H9 (cell line): ENCODE measurements around the gene FRAS1. TPM values are rescaled to one million over a fixed set of nuclear protein-coding genes. Genes with fewer than 3 reads are reported as not detected.

Experiments used
- DNase-seq: peaks from one replicate; pipeline ENCODE4 v3.0.0-alpha.2; 2017
- H2AFZ ChIP-seq: one replicate; pipeline ENCODE4 v1.6.1; 2013; ENCODE audit warnings: mild to moderate bottlenecking, low read length, control low read depth, moderate library complexity
- H2AK5ac ChIP-seq: 2 replicates; pipeline ENCODE4 v1.6.1; 2013; ENCODE audit warnings: low read length, control low read depth, mixed read lengths; ENCODE audit not compliant: insufficient read length
- H2BK120ac ChIP-seq: one replicate; pipeline ENCODE4 v1.6.1; 2013; ENCODE audit warnings: low read depth, mild to moderate bottlenecking, low read length, control low read depth, inconsistent platforms; ENCODE audit not compliant: poor library complexity, severe bottlenecking
- H2BK12ac ChIP-seq: 2 replicates; pipeline ENCODE4 v1.6.1; 2013; ENCODE audit warnings: low read length, control low read depth, mixed read lengths, low read depth; ENCODE audit not compliant: insufficient read length
- H2BK15ac ChIP-seq: 2 replicates; pipeline ENCODE4 v1.6.1; 2013; ENCODE audit warnings: low read depth, low read length, control low read depth
- H2BK20ac ChIP-seq: one replicate; pipeline ENCODE4 v1.6.1; 2013; ENCODE audit warnings: low read depth, mild to moderate bottlenecking, low read length, control low read depth, inconsistent platforms; ENCODE audit not compliant: poor library complexity, severe bottlenecking
- H2BK5ac ChIP-seq: 2 replicates; pipeline ENCODE4 v1.6.1; 2013; ENCODE audit warnings: low read length, control low read depth, mixed read lengths; ENCODE audit not compliant: insufficient read length
- H3K14ac ChIP-seq: 2 replicates; pipeline ENCODE4 v1.6.1; 2013; ENCODE audit warnings: low read length, control low read depth; ENCODE audit not compliant: insufficient read depth
- H3K18ac ChIP-seq: 2 replicates; pipeline ENCODE4 v1.6.1; 2013; ENCODE audit warnings: low read depth, mild to moderate bottlenecking, mixed read lengths, low read length, control low read depth; ENCODE audit not compliant: insufficient read length
- H3K23ac ChIP-seq: 2 replicates; pipeline ENCODE4 v1.6.1; 2013; ENCODE audit warnings: low read length, control low read depth, mixed read lengths, low read depth; ENCODE audit not compliant: insufficient read length
- H3K23me2 ChIP-seq: 2 replicates; pipeline ENCODE4 v1.6.1; 2013; ENCODE audit warnings: low read depth, mild to moderate bottlenecking, mixed read lengths, low read length, control low read depth; ENCODE audit not compliant: insufficient read length, poor library complexity, severe bottlenecking
- H3K27ac ChIP-seq: 2 replicates; pipeline ENCODE4 v1.5.1; 2013; ENCODE audit warnings: low read length, control low read depth, mixed read lengths, low read depth; ENCODE audit not compliant: insufficient read length
- H3K27me3 ChIP-seq: 2 replicates; pipeline ENCODE4 v1.6.1; 2013; ENCODE audit warnings: low read length, control low read depth, inconsistent platforms; ENCODE audit not compliant: insufficient read depth
- H3K4ac ChIP-seq: 2 replicates; pipeline ENCODE4 v1.6.1; 2013; ENCODE audit warnings: low read depth, mild to moderate bottlenecking, control low read depth, inconsistent platforms, low read length, moderate library complexity
- H3K4me1 ChIP-seq: 2 replicates; pipeline ENCODE4 v1.6.1; 2013; ENCODE audit warnings: low read length, control low read depth, inconsistent platforms; ENCODE audit not compliant: insufficient read depth
- H3K4me2 ChIP-seq: 2 replicates; pipeline ENCODE4 v1.6.1; 2013; ENCODE audit warnings: low read length, control low read depth, mixed read lengths; ENCODE audit not compliant: insufficient read length, insufficient read depth
- H3K56ac ChIP-seq: 2 replicates; pipeline ENCODE4 v1.6.1; 2013; ENCODE audit warnings: low read depth, mild to moderate bottlenecking, mixed read lengths, low read length, control low read depth; ENCODE audit not compliant: insufficient read length
- H3K79me1 ChIP-seq: 2 replicates; pipeline ENCODE4 v1.6.1; 2013; ENCODE audit warnings: low read depth, mild to moderate bottlenecking, moderate library complexity, low read length, control low read depth, inconsistent platforms; ENCODE audit not compliant: insufficient read depth, poor library complexity, severe bottlenecking
- H3K79me2 ChIP-seq: 2 replicates; pipeline ENCODE4 v1.6.1; 2013; ENCODE audit warnings: low read length, control low read depth, inconsistent platforms; ENCODE audit not compliant: insufficient read depth
- H3K9ac ChIP-seq: 2 replicates; pipeline ENCODE4 v1.6.1; 2013; ENCODE audit warnings: low read length, control low read depth, mixed read lengths; ENCODE audit not compliant: insufficient read length; ENCODE audit errors: extremely low read depth
- H3K9me3 ChIP-seq: one replicate; pipeline ENCODE4 v1.6.1; 2013; ENCODE audit warnings: low read depth, low read length, inconsistent platforms; ENCODE audit not compliant: control insufficient read depth
- H3T11ph ChIP-seq: one replicate; pipeline ENCODE4 v1.6.1; 2013; ENCODE audit warnings: mild to moderate bottlenecking, low read length, control low read depth, inconsistent platforms
- H4K20me1 ChIP-seq: one replicate; pipeline ENCODE4 v1.6.1; 2013; ENCODE audit not compliant: control insufficient read depth, insufficient read length, insufficient read depth
- H4K5ac ChIP-seq: 2 replicates; pipeline ENCODE4 v1.6.1; 2013; ENCODE audit warnings: low read depth, mild to moderate bottlenecking, mixed read lengths, low read length, control low read depth; ENCODE audit not compliant: insufficient read length
- H4K8ac ChIP-seq: replicated peaks from 2 replicates; pipeline ENCODE4 v1.6.1; 2013; ENCODE audit warnings: low read length, control low read depth, mixed read lengths, low read depth; ENCODE audit not compliant: insufficient read length
- H4K91ac ChIP-seq: 2 replicates; pipeline ENCODE4 v1.6.1; 2013; ENCODE audit warnings: low read depth, mild to moderate bottlenecking, moderate library complexity, mixed read lengths, low read length, control low read depth; ENCODE audit not compliant: insufficient read length
- H3K27ac Mint-ChIP-seq, 3 experiments: 2 replicates in 2 of 3; 3 replicates in 1 of 3; pipeline ENCODE4 v1.8.0; 2020 to 2021; ENCODE audit warnings: mixed read lengths in 3 of 3, mild to moderate bottlenecking in 1 of 3, moderate library complexity in 1 of 3
- H3K27me3 Mint-ChIP-seq: 2 replicates; pipeline ENCODE4 v1.8.0; 2021; ENCODE audit warnings: low read depth, mild to moderate bottlenecking, moderate library complexity, mixed read lengths
- H3K36me3 Mint-ChIP-seq, 3 experiments: 2 replicates in 2 of 3; 3 replicates in 1 of 3; pipeline ENCODE4 v1.8.0; 2020 to 2021; ENCODE audit warnings: low read depth in 3 of 3, mixed read lengths in 3 of 3; ENCODE audit not compliant: insufficient read depth in 1 of 3
- H3K4me1 Mint-ChIP-seq, 2 experiments: 2 replicates each; pipeline ENCODE4 v1.8.0; 2020; ENCODE audit warnings: mixed read lengths in 2 of 2
- H3K4me3 Mint-ChIP-seq, 2 experiments: 2 replicates in 1 of 2; 3 replicates in 1 of 2; pipeline ENCODE4 v1.8.0; 2020 to 2021; ENCODE audit warnings: mild to moderate bottlenecking in 2 of 2, mixed read lengths in 2 of 2, moderate library complexity in 1 of 2
- H3K9me3 Mint-ChIP-seq, 2 experiments: 2 replicates in 1 of 2; 3 replicates in 1 of 2; pipeline ENCODE4 v1.8.0; 2020; ENCODE audit warnings: mild to moderate bottlenecking in 2 of 2, mixed read lengths in 2 of 2, moderate library complexity in 1 of 2
- WGBS: extraction: QIAGEN DNeasy Blood & Tissue Kit; methylation state at CpG from one replicate; pipeline ENCODE4 v1.1.7; 2013; ENCODE audit warnings: missing lambda C conversion rate, low lambda C conversion rate, mixed read lengths; ENCODE audit not compliant: insufficient read length; ENCODE audit errors: extremely low coverage; 5-methylcytosine and 5-hydroxymethylcytosine counted together
- total RNA-seq: library from RNA; stranded (reverse); gene quantifications from 2 replicates; pipeline ENCODE4 v1.2.1, GENCODE V29; 2021
- TF ChIP-seq, protein P1 (sequence below): fragments of 200-600 bp; sonication (generic); conservative IDR thresholded peaks from 3 replicates; pipeline ENCODE4 v1.8.0; 2021; ENCODE audit warnings: antibody characterized with exemption, mild to moderate bottlenecking

The FRAS1 gene
- total RNA-seq, 1 experiment from 2014 or later = 58.5 TPM

DNA sequence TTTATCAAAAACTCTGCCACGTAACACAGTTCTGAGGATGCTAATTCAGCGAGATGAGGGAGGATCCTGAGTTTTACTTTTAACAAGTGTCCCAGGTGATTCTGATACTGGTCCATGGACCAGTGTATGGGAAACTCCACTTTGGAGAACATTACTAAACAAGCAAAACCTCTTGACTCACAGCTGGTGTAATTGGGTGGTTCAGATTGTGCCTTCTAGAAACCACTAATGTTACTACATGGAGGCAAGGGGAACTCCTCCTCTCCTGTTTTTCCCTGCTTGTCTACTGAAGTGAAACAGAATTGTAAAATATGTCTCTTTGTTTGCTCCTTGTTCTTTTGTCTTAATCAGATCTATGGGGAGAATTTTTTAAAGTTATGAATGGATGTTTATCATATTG lies 62.6 kb downstream of the FRAS1 start:
- no peak overlapping the region for H2AK5ac ChIP-seq
- Mint-ChIP-seq H3K27ac (no peak overlapping the region; a peak in 1 of 7 replicates), H3K4me3 (no peak overlapping the region), H3K9me3 (peaks cover 41 to 47% of the 10 kb centered on the region in 2 experiments), H3K36me3 (peaks cover 35 to 62% (median 57%) of the 10 kb centered on the region in 3 experiments), H3K4me1 (peaks cover 15 to 22% of the 10 kb centered on the region in 2 experiments), H3K27me3 (no peaks in the 10 kb centered on the region)
- no peak overlapping the region for H3K56ac ChIP-seq
- no peak overlapping the region for H3K4me2 ChIP-seq
- no peak overlapping the region for H3K14ac ChIP-seq
- H2BK5ac ChIP-seq = no peak overlapping the region
- WGBS = no CpG with 5 or more reads among the region's 2 CpGs
- H3K9ac ChIP-seq = no peak overlapping the region
- no peak overlapping the region for H2BK120ac ChIP-seq
- no peak overlapping the region for H2AFZ ChIP-seq
- no peak for DNase-seq
- H3K9me3 ChIP-seq = no peaks in the 10 kb centered on the region
- H3K4ac ChIP-seq = no peak overlapping the region
- TF ChIP-seq, protein P1, sequence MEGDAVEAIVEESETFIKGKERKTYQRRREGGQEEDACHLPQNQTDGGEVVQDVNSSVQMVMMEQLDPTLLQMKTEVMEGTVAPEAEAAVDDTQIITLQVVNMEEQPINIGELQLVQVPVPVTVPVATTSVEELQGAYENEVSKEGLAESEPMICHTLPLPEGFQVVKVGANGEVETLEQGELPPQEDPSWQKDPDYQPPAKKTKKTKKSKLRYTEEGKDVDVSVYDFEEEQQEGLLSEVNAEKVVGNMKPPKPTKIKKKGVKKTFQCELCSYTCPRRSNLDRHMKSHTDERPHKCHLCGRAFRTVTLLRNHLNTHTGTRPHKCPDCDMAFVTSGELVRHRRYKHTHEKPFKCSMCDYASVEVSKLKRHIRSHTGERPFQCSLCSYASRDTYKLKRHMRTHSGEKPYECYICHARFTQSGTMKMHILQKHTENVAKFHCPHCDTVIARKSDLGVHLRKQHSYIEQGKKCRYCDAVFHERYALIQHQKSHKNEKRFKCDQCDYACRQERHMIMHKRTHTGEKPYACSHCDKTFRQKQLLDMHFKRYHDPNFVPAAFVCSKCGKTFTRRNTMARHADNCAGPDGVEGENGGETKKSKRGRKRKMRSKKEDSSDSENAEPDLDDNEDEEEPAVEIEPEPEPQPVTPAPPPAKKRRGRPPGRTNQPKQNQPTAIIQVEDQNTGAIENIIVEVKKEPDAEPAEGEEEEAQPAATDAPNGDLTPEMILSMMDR = no peak
- H3K79me1 ChIP-seq = no peaks in the 10 kb centered on the region
- no peak overlapping the region for H3K18ac ChIP-seq
- no peaks in the 10 kb centered on the region for H3K4me1 ChIP-seq
- no peak overlapping the region for H2BK15ac ChIP-seq
- no peak overlapping the region for H3K27ac ChIP-seq
- H4K91ac ChIP-seq = no peak overlapping the region
- H3T11ph ChIP-seq = no peak overlapping the region
- no peaks in the 10 kb centered on the region for H3K27me3 ChIP-seq
- H4K5ac ChIP-seq = no peak overlapping the region
- no peak overlapping the region for H3K23ac ChIP-seq
- H2BK12ac ChIP-seq = no peak overlapping the region
- no peak overlapping the region for H2BK20ac ChIP-seq
- no peaks in the 10 kb centered on the region for H4K20me1 ChIP-seq
- no peak overlapping the region for H4K8ac ChIP-seq
- H3K79me2 ChIP-seq = peaks cover 2% of the 10 kb centered on the region; the same call in 1 of the 2 replicates
- H3K23me2 ChIP-seq = no peaks in the 10 kb centered on the region
